Spleen (tissue), 11 donors: ENCODE measurements around the gene FAM90A26. TPM values are rescaled to one million over a fixed set of nuclear protein-coding genes. Genes with fewer than 3 reads are reported as not detected.
"Not testable (repeated sequence)": the region's sequence is repeated elsewhere in the genome, so short reads cannot be mapped to it uniquely, and the experiment has no call there.

Source experiments
- DNase-seq: peaks from one replicate; pipeline ENCODE4 v3.0.0-alpha.2; 2020
- H3K27ac ChIP-seq, 8 donors: fragments of 200-600 bp; sonication (generic) in 7 of 8; 1 replicate in 4 of 8; 2 replicates in 4 of 8; pipeline versions ENCODE4 v1.5.0 to v1.8.0; 2016 to 2021; ENCODE audit warnings: inconsistent platforms in 4 of 8, mild to moderate bottlenecking in 4 of 8, moderate library complexity in 1 of 8
- H3K27me3 ChIP-seq, 7 donors: fragments of 200-600 bp; sonication (generic) in 6 of 7; replicated peaks in 1 of 7; 1 replicate in 4 of 7; 2 replicates in 3 of 7; pipeline versions ENCODE4 v1.5.0 to v1.8.0; 2016 to 2021; ENCODE audit warnings: inconsistent platforms in 3 of 7, mild to moderate bottlenecking in 1 of 7
- H3K36me3 ChIP-seq, 6 donors: fragments of 200-600 bp; sonication (generic) in 5 of 6; 1 replicate in 4 of 6; 2 replicates in 2 of 6; pipeline versions ENCODE4 v1.5.0 to v1.8.0; 2016 to 2021; ENCODE audit warnings: inconsistent platforms in 2 of 6
- H3K4me1 ChIP-seq, 6 donors: fragments of 200-600 bp; sonication (generic) in 5 of 6; 1 replicate in 3 of 6; 2 replicates in 3 of 6; pipeline versions ENCODE4 v1.5.0 to v1.8.0; 2016 to 2021; ENCODE audit warnings: inconsistent platforms in 3 of 6
- H3K4me3 ChIP-seq, 8 donors: fragments of 200-600 bp; sonication (generic) in 7 of 8; 1 replicate in 4 of 8; 2 replicates in 4 of 8; pipeline versions ENCODE4 v1.5.0 to v1.8.0; 2016 to 2021; ENCODE audit warnings: inconsistent platforms in 4 of 8, mild to moderate bottlenecking in 4 of 8, moderate library complexity in 2 of 8
- H3K9me3 ChIP-seq, 8 donors: fragments of 200-600 bp; sonication (generic) in 7 of 8; 1 replicate in 4 of 8; 2 replicates in 4 of 8; pipeline versions ENCODE4 v1.5.0 to v1.8.0; 2016 to 2021; ENCODE audit warnings: inconsistent platforms in 4 of 8
- POLR2A ChIP-seq, 3 donors: fragments of 450-650 bp; IDR thresholded peaks; one replicate each; pipeline ENCODE4 v1.5.1; 2017; ENCODE audit warnings: antibody characterized with exemption in 3 of 3, mild to moderate bottlenecking in 1 of 3
- POLR2AphosphoS5 ChIP-seq, 3 donors: sonication (generic); formaldehyde crosslinking; IDR thresholded peaks; one replicate each; pipeline ENCODE4 v1.5.1; 2017; ENCODE audit warnings: antibody characterized with exemption in 3 of 3
- WGBS, 5 donors: extraction: QIAGEN DNeasy Blood & Tissue Kit in 3 of 5; methylation state at CpG; one replicate each; pipeline versions ENCODE4 v1.1.5 to v1.1.7; 2013 to 2018; 5-methylcytosine and 5-hydroxymethylcytosine counted together
- intact Hi-C: fragments of 100-400 bp; cut with DNase I; formaldehyde crosslinking; loops from one replicate; pipeline ENCODE4 v1.15.0; 2023; ENCODE audit warnings: low total_unique reads
- polyA plus RNA-seq, 3 donors: library from polyadenylated mRNA; stranded (reverse); fragments of 200-250 nt; gene quantifications; one replicate each; pipeline ENCODE4 v1.2.1, GENCODE V29; 2013
- total RNA-seq, 7 donors: library from RNA; depleted of rRNA in 3 of 7; stranded (reverse); fragments of >200 nt in 3 of 7; fragmentation: NEBNext Ultra II Directional in 4 of 7; extraction: Animal tissue kit (Norgen Biotek cat#: 25700) in 4 of 7; gene quantifications; one replicate each; pipeline versions ENCODE4 v1.1.0 to v1.2.1, GENCODE V29; 2016 to 2021
- TF ChIP-seq, protein P1 (sequence below), 11 experiments: fragments of 200-600 bp in 7 of 11; fragments of 450-650 bp in 4 of 11; sonication (generic) in 4 of 11; IDR thresholded peaks in 8 of 11; conservative IDR thresholded peaks in 3 of 11; 1 replicate in 7 of 11; 2 replicates in 4 of 11; pipeline versions ENCODE4 v1.4.0 to v1.8.0; 2016 to 2021; ENCODE audit warnings: antibody characterized with exemption in 11 of 11, inconsistent platforms in 4 of 11, mild to moderate bottlenecking in 1 of 11
- donor health status: healthy with polysubstance abuse.
- donor health status: DM: no; HTN: no; CAD: no; lungs with moderate emphysema.
- donor health status: DM: no; HTN: no; CAD: no.
- donor health status: Bipolar disorder and iron deficiency.
- donor health status: healthy.
- donor health status: DM: no; HTN: no; CAD: no.
- donor health status: DM: yes; HTN: yes; CAD: no.

Gene FAM90A26
- total and polyA plus RNA-seq, 10 donors: not detected

DNA sequence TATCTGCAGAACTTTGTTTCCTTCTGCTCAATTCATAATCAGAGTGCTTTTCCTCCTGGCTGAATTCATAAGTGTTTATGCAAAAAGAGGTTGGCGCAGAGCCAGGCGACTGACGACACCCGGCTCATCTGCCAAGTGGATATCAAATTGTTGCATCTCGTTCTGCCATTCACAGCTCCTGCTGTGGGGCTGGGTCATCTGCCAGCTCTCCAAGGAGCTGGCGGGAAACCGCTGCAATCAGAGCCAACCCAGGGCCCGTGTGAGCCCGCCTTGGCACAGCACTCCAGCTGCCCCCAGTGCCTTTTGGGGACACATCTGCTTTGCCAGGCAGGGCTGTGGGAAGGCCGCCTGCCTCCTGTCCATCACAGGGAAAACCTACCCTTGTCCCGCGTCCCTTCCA lies 35.7 kb upstream of the FAM90A26 start:
- H3K36me3 ChIP-seq: not testable (repeated sequence)

DNA sequence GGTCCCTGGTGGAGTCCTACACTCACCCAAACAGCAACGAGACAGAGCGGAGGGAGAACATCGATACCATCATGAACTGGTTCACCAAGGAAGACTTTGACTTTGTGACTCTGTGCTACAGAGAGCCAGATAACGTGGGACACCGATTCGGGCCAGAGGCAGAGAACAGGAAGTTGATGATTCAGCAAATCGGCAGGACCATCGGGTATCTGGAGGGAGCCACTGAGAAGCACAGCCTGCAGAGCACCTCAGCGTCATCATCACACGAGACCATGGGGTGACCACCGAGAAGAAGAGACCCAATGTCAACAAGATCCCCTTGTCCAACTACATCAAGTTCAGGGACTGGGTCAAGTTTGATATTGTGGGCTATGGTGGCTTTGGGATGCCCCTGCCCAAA lies 29.2 kb upstream of the FAM90A26 start:
- intact Hi-C loops, DNase-seq, H3K4me3 ChIP-seq, H3K27ac ChIP-seq, H3K36me3 ChIP-seq, H3K4me1 ChIP-seq, H3K27me3 ChIP-seq, H3K9me3 ChIP-seq: not testable (repeated sequence)
- 76 to 86% (median 83%) methylated on average over 11 of the region's 11 CpGs for WGBS, 5 donors

More for the DNA sequence above, 35.7 kb upstream of the FAM90A26 start:
- H3K27me3 ChIP-seq, H3K27ac ChIP-seq, DNase-seq, H3K4me1 ChIP-seq, H3K9me3 ChIP-seq, H3K4me3 ChIP-seq, intact Hi-C loops: not testable (repeated sequence)
- WGBS, 5 donors: 49 to 78% (median 64%) methylated on average over 6 to 12 of the region's 12 CpGs
- TF ChIP-seq POLR2AphosphoS5 (IDR thresholded peaks at IDR 0.05): peak; percentile 18 to 51 (median 19)

DNA sequence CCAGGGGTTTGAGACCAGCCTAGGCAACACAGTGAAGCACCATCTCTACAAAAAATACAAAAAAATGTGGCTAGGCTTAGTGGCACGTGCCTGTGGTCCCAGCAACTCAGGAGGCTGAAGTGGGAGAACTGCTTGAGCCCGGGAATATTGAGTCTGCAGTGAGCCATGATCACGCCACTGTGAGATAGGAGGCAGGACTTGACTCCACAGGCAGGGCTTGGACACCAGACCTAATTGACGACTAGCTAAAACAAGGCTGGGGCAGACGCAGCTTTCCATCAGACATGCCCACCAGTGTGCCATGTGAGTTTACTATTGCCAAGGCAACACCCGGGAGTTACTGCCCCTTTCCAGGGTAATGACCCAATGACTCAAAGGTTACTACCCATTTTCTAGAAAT lies 27.4 kb upstream of the FAM90A26 start:
- H3K4me1 ChIP-seq, H3K27ac ChIP-seq, H3K27me3 ChIP-seq, intact Hi-C loops, DNase-seq, H3K36me3 ChIP-seq, H3K4me3 ChIP-seq, H3K9me3 ChIP-seq: not testable (repeated sequence)
- WGBS, 5 donors: 85 to 92% (median 90%) methylated on average over 6 of the region's 6 CpGs

DNA sequence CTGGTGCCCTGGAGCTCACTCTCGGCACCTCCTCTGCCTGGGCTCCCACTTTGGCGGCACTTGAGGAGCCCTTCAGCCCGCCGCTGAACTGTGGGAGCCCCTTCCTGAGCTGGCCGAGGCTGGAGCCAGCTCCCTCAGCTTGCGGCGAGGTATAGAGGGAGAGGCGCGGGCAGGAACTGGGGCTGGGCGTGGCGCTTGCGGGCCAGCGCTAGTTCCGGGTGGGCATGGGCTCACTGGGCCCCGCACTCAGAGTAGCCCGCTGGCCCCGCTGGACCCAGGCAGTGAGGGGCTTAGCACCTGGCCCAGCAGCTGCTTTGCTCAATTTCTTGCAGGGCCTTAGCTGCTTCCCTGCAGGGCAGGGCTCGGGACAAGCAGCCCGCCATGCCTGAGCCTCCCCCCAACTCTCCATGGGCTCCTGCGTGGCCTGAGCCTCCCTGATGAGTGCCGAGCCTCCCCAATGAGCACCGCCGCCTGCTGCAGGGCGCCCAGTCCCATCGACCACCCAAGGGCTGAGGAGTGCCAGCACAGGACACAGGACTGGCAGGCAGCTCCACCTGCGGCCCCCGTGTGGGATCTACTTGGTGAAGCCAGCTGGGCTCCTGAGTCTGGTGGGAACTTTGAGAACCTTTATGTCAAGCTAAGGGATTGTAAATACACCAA lies 26.7 kb upstream of the FAM90A26 start:
- Histone ChIP-seq H3K36me3 (peaks cover 0 to 4% (median 0%) of the 10 kb centered on the region in 6 donors), H3K27me3 (no peaks in the 10 kb centered on the region), H3K4me3 (no peak overlapping the region), H3K27ac (no peak overlapping the region), H3K4me1 (no peaks in the 10 kb centered on the region), H3K9me3 (no peaks in the 10 kb centered on the region)
- TF ChIP-seq, protein P1, sequence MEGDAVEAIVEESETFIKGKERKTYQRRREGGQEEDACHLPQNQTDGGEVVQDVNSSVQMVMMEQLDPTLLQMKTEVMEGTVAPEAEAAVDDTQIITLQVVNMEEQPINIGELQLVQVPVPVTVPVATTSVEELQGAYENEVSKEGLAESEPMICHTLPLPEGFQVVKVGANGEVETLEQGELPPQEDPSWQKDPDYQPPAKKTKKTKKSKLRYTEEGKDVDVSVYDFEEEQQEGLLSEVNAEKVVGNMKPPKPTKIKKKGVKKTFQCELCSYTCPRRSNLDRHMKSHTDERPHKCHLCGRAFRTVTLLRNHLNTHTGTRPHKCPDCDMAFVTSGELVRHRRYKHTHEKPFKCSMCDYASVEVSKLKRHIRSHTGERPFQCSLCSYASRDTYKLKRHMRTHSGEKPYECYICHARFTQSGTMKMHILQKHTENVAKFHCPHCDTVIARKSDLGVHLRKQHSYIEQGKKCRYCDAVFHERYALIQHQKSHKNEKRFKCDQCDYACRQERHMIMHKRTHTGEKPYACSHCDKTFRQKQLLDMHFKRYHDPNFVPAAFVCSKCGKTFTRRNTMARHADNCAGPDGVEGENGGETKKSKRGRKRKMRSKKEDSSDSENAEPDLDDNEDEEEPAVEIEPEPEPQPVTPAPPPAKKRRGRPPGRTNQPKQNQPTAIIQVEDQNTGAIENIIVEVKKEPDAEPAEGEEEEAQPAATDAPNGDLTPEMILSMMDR (IDR thresholded peaks at IDR 0.05 in 8 of 11, conservative IDR thresholded peaks at IDR 0.05 in 3 of 11): no peak
- TF ChIP-seq POLR2A (IDR thresholded peaks at IDR 0.05) (no peak), POLR2AphosphoS5 (IDR thresholded peaks at IDR 0.05) (no peak)
- intact Hi-C loops: no loop called here
- WGBS, 5 donors: 93 to 98% (median 97%) methylated on average over 9 to 27 of the region's 27 CpGs
- no peak for DNase-seq

DNA sequence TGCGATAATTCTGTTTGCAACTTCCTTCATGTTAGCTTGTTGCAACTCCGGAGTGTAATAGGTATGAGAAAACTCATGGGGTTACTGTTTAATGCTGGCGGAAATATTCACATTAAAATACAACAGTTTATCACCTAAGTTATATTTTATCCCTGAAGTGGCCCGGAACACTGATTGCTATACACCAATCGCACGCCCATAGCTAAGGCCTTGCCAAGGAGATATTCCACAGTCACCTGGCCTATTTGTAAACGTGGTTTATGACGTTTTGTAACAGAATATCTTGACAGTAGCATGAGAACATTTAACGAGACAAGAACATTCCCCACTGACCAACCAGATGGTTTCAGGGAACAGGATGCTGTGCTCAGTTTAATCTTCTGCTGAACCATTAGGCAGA lies 23.2 kb upstream of the FAM90A26 start:
- H3K4me3 ChIP-seq: no peak overlapping the region
- 92 to 97% (median 95%) methylated on average over 9 of the region's 9 CpGs for WGBS, 5 donors
- H3K4me1 ChIP-seq: peaks cover 0 to 4% (median 0%) of the 10 kb centered on the region in 6 donors
- no peaks in the 10 kb centered on the region for H3K36me3 ChIP-seq
- no peaks in the 10 kb centered on the region for H3K27me3 ChIP-seq
- TF ChIP-seq, protein P1 (IDR thresholded peaks at IDR 0.05 in 8 of 11, conservative IDR thresholded peaks at IDR 0.05 in 3 of 11): no peak
- TF ChIP-seq POLR2AphosphoS5 (IDR thresholded peaks at IDR 0.05) (no peak), POLR2A (IDR thresholded peaks at IDR 0.05) (no peak)
- H3K9me3 ChIP-seq: no peaks in the 10 kb centered on the region
- intact Hi-C loops: no loop called here
- no peak overlapping the region for H3K27ac ChIP-seq
- no peak for DNase-seq

DNA sequence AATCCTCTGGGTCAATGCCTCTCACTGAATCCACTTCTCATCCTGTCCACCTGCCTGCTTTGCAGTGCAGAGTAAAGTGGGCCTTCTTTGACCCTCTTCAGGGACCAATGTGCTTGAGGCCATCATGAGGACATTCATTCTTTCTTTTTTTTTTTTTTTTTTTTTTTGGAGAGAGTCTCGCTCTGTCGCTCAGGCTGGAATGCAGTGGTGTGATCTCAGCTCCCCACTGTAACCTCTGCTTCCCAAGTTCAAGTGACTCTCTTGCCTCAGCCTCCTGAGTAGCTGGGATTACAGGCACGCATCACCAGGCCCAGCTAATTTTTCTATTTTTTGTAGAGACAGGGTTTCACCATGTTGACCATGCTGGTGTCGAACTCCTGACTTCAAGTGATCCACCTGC lies 22.8 kb upstream of the FAM90A26 start:
- H3K9me3 ChIP-seq, intact Hi-C loops, H3K27me3 ChIP-seq, H3K27ac ChIP-seq, H3K36me3 ChIP-seq, DNase-seq, H3K4me1 ChIP-seq, H3K4me3 ChIP-seq: not testable (repeated sequence)
- WGBS, 5 donors: 91 to 98% (median 96%) methylated on average over 4 of the region's 4 CpGs

DNA sequence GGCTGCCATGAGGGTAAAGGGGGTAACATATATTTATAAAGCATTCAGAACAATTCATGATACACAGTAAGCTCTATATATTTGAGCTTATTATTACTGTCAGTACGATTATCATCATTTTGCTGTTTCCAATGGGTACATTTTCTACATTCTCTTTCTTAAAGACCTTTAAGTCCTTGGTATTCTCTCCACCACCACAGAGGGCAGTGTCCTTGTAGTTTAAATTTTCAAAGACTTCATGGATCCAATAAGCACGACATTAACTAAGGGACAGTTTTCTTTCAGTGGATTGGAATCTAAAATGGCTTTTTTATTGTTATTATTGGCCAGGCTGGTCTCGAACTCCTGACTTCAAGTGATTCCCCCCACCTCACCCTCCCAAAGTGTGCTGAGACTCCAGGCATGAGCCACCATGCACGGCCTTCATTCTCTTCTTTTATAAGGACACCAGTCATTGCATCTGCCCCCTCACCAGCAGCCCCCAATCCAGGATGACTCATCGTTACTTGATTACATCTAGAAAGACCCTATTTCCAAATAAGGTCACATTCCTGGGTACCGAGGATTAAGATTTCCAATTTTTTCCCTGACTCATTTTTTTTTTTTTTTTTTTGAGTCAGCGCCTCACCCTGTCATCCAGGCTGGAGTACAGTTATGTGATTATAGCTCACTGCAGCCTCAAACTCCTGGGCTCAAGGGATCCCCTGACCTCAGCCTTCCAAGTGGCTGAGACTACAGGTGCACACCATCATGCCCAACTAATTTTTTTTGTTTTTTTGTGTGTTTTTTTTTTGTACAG lies 21.4 kb upstream of the FAM90A26 start:
- DNase-seq, H3K27ac ChIP-seq, H3K27me3 ChIP-seq, H3K9me3 ChIP-seq, H3K36me3 ChIP-seq, intact Hi-C loops, H3K4me3 ChIP-seq: not testable (repeated sequence)
- H3K4me1 ChIP-seq: peaks cover 0 to 12% (median 2%) of the 10 kb centered on the region in 6 donors
- 77 to 92% (median 87%) methylated on average over 7 of the region's 7 CpGs for WGBS, 5 donors

DNA sequence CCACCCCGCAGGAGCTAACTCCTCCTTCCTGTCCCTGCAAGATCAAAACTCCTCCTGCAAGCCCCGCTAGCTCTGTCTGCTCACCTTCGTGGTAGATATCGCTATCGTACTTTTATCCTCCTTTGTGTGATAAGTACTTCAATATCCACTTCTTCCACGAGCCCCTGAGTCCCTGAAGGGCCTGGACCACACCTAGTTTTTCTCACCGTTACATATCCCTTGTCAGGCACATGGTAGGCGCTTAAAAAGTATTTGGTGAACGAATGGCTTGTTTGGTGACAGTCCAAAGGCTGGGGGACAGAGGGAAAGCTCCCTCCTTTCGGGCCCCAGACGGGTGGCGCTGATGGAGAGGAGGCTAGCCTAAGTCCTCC lies 18.4 kb upstream of the FAM90A26 start:
- H3K27ac ChIP-seq: peak overlapping the region; percentile 84 to 94 (median 90)
- H3K4me1 ChIP-seq: peaks cover 0 to 15% (median 3%) of the 10 kb centered on the region in 6 donors

More for the DNA sequence above, 18.4 kb upstream of the FAM90A26 start:
- DNase-seq, H3K27me3 ChIP-seq, H3K36me3 ChIP-seq, intact Hi-C loops, H3K9me3 ChIP-seq: not testable (repeated sequence)
- 2 to 10% (median 4%) methylated on average over 10 to 12 of the region's 12 CpGs for WGBS, 5 donors
- peak overlapping the region; percentile 56 to 94 (median 64) for H3K4me3 ChIP-seq
